NCI-H1092 treated with DMSO at 0.1 percent for 48 hours (cell line): ENCODE results near the gene PEX14.
A peak's percentile ranks its signal among the peaks of the same experiment; 100 is the strongest.

Experiments used
- DNase-seq: peaks from one replicate; lab custom pipeline; 2025; lab: John Stamatoyannopoulos, UW

The PEX14 gene

DNA sequence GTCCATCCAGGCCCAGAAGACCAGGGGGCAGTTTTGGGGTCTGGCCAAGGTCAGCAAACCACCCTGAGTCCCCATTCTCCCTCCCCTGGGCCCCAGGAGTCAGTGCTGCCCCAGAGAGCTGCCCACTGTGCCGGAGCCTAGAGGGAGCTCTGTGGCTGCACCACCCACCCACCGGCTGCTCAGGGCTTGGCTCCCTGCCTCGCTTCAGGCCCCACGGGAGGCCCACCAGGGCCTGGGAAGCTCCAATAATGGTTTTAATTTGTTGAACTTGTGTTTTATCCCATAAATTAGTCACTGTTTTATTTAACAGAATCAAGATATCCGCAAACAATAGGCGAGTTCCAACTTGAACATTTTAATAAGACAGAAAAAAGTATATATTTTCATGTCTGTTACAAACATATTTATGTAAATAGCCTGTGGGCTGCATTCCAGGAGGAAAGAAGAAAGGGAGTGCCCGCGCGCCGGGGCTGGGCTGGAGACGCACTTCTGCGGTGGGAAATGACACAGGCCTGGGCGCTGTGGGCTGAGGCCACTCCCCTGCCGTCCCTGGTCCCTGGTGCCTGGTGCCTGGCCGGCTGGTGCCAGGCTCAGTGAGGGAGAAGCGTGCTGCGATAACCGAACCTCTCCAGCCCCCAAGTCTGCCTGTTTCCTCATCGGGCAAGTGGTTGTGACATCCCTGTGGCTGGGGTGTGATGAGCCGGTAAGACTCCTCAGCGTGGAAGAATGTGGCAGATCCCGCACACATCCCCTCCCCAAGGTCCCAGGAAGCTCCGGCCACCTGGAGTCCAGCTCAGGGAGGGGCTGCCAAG is 160.5 kb downstream of the PEX14 start:
- DNase-seq, result peak; percentile 66

GRCh38 chr1:10635992-10636391 is 161.2 kb downstream of the PEX14 start:
- DNase-seq, result no peak

DNA sequence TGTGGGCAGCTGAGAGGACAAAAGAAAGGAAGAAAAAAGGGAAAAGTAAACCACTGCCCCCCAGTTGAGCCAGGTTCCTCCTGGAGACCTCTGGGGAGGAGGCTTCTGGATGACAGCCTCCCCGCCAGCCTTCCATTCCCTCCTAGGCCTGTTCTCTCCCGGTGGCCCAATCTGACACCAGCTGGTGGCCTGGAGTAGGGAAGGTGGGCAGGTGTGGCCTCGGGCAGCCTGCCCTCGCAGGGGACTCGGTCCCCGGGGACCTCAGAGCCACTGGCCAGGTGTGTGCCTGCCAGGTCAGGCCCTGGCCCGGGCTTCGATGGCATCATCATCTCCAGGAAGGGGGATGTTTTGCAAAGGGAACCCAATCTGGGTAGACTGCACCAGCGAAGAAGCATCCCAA is 162.7 kb downstream of the PEX14 start:
- DNase-seq, result no peak

GRCh38 chr1:10637834-10638558 is 163.2 kb downstream of the PEX14 start:
- DNase-seq, result no peak

GRCh38 chr1:10638559-10639005 is 163.8 kb downstream of the PEX14 start:
- DNase-seq, result no peak

- no peak for DNase-seq
Measured at GRCh38 chr1:10639011-10639774, 164.4 kb downstream of the PEX14 start.

- peak; percentile 84 for DNase-seq
Measured at GRCh38 chr1:10639775-10640578, 165.2 kb downstream of the PEX14 start.

GRCh38 chr1:10640843-10641553 is 166.2 kb downstream of the PEX14 start:
- no peak for DNase-seq

DNA sequence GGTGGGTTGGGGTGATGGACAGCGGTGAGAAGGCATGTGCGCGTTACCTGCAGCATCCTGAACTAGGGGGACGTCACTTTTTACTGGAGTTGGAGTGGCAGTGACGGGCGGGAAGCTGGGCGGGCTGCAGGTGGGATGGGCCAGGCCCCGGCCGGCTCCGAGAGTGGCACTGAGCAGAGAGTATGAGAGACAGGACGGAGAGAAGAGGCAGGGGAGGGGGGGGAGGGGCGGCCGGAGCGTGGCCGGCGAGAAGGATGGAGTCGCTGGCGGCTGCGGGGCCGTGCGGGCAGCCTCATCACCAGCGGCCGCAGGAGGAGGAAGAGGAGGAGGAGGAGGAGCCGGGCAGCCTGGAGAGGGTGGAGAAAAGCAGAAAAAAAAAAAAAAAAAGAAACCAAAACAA is 167.2 kb downstream of the PEX14 start:
- no peak for DNase-seq

GRCh38 chr1:10642403-10643080 is 167.8 kb downstream of the PEX14 start:
- DNase-seq, result no peak

- peak; percentile 21 for DNase-seq
Measured at GRCh38 chr1:10643607-10644306, 169.0 kb downstream of the PEX14 start.

DNA sequence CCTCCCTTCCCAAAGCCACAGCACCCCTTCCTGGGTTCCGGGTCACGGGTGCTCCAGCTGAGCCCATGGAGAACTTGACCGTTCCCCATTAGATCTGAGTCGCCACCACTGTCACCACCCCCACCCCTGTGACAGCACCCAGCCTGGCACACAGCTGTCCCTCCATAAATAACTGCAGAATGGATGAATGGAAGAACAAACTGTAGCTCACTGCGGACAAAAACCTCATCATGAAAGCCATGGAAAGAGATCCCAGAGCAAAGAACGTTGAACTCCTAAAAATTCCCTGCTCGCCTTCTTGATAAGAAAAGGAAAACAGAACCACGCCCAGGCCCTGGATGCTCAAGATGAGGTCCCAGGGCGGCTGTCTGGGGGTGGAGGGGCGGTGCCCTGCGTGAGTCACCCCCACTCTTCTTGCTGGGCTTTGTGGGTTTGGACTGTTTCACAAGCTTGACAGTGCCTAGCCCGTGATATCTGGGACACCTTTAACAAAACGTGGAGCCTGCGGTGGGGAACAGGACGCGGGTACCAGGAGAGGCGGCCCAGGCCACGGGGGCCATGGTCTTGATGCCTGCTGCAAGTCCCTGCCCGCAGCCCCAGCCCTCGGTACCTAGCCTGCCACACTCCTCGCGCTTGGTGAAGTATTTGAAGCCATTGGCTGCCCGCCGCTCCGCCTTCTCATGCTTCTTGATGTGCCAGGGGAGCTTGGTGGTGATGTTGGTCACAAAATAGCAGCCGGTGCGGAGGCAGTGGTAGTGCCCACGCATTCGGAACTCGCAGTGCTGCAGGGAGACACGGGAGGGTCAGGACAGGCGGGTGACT is 169.8 kb downstream of the PEX14 start:
- no peak for DNase-seq

DNA sequence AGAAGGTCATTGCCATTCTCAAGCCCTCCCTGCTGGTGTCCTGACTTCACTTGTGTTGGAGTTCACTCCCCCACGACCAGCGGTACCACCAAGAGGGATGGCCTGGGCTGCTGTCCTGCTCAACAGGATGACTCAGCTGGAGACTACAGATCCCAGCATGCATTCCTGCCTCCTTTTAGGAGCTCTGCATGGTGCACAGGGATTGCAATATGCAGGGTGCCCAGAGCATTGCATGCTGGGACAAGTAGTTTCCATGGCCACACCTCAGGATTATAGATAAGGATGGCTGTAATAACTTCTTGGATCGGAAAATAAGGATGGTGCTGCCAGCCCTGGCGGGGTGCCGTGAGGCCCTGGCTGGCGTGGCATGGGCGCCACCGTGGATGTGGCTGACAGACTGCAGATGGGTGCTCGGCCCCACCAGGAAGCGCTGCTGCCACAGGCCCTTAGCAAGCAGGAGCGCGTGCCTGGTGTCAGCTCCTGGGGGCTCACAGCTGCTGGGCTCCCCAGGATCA is 171.7 kb downstream of the PEX14 start:
- DNase-seq, result no peak

DNA sequence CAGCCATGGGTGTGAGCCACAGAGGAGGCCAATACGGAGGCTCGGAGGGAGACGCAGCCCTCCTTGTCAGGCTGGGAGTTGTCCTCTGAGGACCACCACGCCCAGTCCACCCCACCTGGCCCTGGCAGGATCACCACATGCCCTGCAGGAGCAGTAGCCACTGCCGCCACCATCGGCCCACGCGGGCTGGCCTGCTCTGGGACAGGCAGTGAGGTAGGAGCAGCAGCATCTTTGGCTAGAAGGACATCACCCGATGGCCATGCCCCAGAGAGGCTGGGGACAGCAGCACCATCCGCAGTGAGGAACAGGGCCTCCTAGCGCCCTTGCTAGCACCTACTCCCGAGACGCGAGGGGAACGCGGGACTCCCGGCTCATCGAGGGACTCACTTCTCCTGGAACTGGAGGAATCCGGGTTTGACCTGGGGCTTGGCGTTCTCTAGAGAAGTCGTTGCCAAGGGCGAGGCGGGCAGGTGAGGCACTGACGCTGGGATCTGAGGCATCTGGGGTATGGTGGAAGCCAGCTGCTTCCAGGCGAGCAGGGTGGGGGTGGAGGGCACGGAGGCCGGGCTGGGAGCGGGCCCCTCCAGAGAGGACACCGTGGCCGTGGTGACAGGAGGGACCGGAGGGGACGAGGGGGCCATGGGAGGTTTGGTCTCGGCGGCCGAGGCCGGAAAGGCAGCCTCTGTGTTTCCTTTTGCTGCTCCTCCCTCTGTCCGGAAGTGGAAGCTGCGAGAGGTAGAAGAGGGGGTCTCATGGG is 172.8 kb downstream of the PEX14 start:
- DNase-seq, result no peak

GRCh38 chr1:10648689-10649516 is 174.2 kb downstream of the PEX14 start:
- no peak for DNase-seq

DNA sequence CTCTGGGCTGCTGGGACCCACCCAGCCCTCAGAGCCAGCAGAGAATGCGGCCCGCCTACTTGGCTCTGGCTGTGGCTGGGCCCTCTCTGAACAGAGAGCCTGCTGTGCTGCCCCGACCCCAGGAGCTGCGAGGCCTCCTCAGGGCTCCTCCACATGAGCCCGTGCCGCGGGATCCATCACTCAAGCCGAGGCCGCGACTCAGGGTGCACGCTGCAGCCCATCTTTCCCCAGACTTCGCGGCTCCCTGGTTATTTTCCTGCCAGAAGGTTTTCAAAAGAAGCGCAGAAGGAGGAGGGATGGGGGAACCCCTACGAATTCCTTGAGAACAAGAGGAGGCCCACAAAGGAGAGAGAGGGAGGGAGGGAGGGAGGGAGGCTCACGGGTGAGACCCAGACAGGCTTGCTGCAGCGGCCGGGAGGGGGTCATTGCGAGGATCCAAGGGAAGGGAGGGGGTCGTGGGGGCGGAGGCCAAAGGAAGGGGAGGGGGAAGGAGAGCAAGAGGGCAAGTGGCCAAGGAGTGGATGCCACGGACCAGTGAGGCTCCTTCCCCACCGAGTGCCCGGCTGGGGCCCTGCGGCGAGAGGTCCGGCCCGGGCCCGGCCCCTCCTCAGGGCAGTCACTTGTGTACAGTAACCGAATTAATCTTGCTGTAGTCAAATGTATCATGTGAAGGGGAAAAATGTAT is 174.9 kb downstream of the PEX14 start:
- DNase-seq, result no peak
